Psoas muscle (tissue), 8 donors: ENCODE data around the gene EXOC3L1. TPM values are rescaled to one million over a fixed set of nuclear protein-coding genes. Genes with fewer than 3 reads are reported as not detected.
A peak's percentile ranks its signal among the peaks of the same experiment; 100 is the strongest.

Source experiments
- ATAC-seq, 4 donors: fragments of 200-7000 bp; cut with Tn5 transposase; one replicate each; pipeline ENCODE4 v1.9.1; 2020; ENCODE audit warnings: moderate library complexity in 3 of 4, mild to moderate bottlenecking in 2 of 4
- DNase-seq, 2 donors: peaks; one replicate each; pipeline ENCODE4 v3.0.0-alpha.2; 2020
- H3K27ac ChIP-seq: fragments of 200-600 bp; one replicate; pipeline ENCODE4 v1.8.0; 2022
- H3K27me3 ChIP-seq, 3 donors: fragments of 200-600 bp in 1 of 3; one replicate each; pipeline versions ENCODE4 v1.6.1 to v1.8.0; 2013 to 2022; ENCODE audit warnings: low read length in 2 of 3, mild to moderate bottlenecking in 2 of 3, moderate library complexity in 1 of 3; ENCODE audit not compliant: insufficient read depth in 3 of 3
- H3K36me3 ChIP-seq, 2 donors: fragments of 200-600 bp in 1 of 2; one replicate each; pipeline versions ENCODE4 v1.6.1 to v1.8.0; 2013 to 2022; ENCODE audit warnings: low read depth in 1 of 2, mild to moderate bottlenecking in 1 of 2, moderate library complexity in 1 of 2; ENCODE audit not compliant: insufficient read depth in 1 of 2
- H3K4me1 ChIP-seq: fragments of 200-600 bp; one replicate; pipeline ENCODE4 v1.8.0; 2022
- H3K4me3 ChIP-seq: fragments of 200-600 bp; one replicate; pipeline ENCODE4 v1.8.0; 2022; ENCODE audit warnings: mild to moderate bottlenecking
- H3K9me3 ChIP-seq: fragments of 200-600 bp; one replicate; pipeline ENCODE4 v1.8.0; 2022
- WGBS, 3 donors: extraction: QIAGEN DNeasy Blood & Tissue Kit; methylation state at CpG; one replicate each; pipeline versions ENCODE4 v1.1.6 to v1.1.7; 2013; 5-methylcytosine and 5-hydroxymethylcytosine counted together
- intact Hi-C, 2 donors: fragments of 100-400 bp; cut with DNase I; formaldehyde crosslinking; loops; one replicate each; pipeline versions ENCODE4 v1.11.0 to v1.14.2; 2022
- polyA plus RNA-seq, 3 donors: library from polyadenylated mRNA; stranded (reverse); fragments of 200-250 nt; gene quantifications; one replicate each; pipeline ENCODE4 v1.2.3, GENCODE V29; 2013
- total RNA-seq, 4 donors: library from RNA; stranded (reverse); fragmentation: NEBNext Ultra II Directional in 2 of 4; extraction: Animal tissue kit (Norgen Biotek cat#: 25700) in 2 of 4; gene quantifications; one replicate each; pipeline versions ENCODE4 v1.2.1 to v1.2.4, GENCODE V29; 2021 to 2023
- TF ChIP-seq, protein P1 (sequence below): fragments of 200-600 bp; IDR thresholded peaks from one replicate; pipeline ENCODE4 v1.8.0; 2022; ENCODE audit warnings: antibody characterized with exemption
- donor health status: healthy with polysubstance abuse.
- donor health status: DM: no; HTN: no; CAD: no; lungs with moderate emphysema.
- donor health status: Bipolar disorder and iron deficiency.
- donor health status: healthy.
- donor health status: DM: yes; HTN: yes; CAD: no.
- donor health status: DM: no; HTN: no; CAD: no.
- donor health status: DM: no; HTN: no; CAD: no.
- donor health status: DM: yes; HTN: yes; CAD: no.

Gene EXOC3L1
- total and polyA plus RNA-seq, 7 donors, result 0.84 to 3.4 (median 1.2) TPM

DNA sequence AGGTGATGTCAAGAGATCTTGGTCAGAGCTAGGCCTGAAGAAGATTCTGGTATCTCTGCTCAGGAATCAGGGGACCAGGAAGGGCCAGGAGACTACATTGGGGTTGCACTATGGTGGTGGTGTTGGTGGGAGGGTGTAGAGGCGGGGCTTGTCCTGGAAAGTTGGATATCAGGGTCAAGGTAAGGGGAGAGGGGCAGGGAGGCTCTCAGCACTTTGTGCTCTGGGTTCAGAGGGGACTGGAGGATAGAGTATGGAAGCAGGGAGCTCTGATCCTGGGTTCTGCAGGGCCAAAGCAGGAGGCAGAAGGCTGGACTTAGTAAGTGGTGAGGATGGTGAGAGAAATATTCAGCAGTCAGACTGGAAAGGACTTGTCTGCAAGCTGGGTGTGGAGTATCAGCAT is 16.6 kb downstream of the EXOC3L1 start:
- 71 to 83% (median 82%) methylated on average over 1 of the region's 1 CpG for WGBS, 3 donors
- peaks cover 0 to 15% of the 10 kb centered on the region in 2 donors for H3K36me3 ChIP-seq
- no peaks in the 10 kb centered on the region for H3K9me3 ChIP-seq
- peak overlapping the region; percentile 67 for H3K4me3 ChIP-seq
- intact Hi-C loops, result no loop called here
- ATAC-seq (no peak), DNase-seq (no peak)
- TF ChIP-seq, protein P1, sequence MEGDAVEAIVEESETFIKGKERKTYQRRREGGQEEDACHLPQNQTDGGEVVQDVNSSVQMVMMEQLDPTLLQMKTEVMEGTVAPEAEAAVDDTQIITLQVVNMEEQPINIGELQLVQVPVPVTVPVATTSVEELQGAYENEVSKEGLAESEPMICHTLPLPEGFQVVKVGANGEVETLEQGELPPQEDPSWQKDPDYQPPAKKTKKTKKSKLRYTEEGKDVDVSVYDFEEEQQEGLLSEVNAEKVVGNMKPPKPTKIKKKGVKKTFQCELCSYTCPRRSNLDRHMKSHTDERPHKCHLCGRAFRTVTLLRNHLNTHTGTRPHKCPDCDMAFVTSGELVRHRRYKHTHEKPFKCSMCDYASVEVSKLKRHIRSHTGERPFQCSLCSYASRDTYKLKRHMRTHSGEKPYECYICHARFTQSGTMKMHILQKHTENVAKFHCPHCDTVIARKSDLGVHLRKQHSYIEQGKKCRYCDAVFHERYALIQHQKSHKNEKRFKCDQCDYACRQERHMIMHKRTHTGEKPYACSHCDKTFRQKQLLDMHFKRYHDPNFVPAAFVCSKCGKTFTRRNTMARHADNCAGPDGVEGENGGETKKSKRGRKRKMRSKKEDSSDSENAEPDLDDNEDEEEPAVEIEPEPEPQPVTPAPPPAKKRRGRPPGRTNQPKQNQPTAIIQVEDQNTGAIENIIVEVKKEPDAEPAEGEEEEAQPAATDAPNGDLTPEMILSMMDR, result no peak
- no peaks in the 10 kb centered on the region for H3K27me3 ChIP-seq
- peaks cover 59% of the 10 kb centered on the region for H3K4me1 ChIP-seq
- peak overlapping the region; percentile 97 for H3K27ac ChIP-seq

DNA sequence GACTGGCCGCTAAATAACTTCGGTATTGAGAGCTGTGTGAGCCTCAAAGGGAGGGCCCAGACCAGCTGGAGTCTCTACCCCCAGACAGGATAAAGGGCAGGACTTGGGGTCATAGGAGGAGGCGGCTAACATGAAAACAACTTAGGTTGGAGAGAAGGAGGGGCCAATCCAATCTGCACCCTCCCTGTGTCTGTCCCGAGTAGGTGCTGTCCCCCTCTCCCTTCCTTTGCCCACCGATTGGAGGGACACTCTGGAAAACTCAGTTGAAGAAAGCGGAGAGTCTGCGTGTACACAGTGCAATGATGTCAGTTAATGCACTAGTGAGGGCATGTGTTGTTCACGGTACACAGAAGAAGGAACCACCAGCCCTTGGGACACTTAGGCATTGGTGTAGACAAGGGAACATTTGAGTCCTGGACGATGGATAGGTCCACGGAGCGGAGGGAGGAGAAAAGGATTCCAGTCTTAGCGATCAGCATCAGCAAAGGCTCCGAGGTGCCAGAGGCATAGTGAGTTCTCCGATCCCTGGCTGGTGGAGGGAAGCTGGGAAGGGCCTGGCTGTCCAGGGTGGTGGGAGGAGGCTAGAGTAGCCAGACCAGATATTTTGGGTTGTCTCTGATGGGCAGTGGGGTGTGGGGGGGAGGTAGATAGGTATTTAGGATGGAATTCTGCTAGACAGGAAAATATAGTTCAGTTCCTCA is 18.8 kb downstream of the EXOC3L1 start:
- Histone ChIP-seq H3K27ac (peak overlapping the region; percentile 97), H3K9me3 (no peaks in the 10 kb centered on the region), H3K4me1 (peaks cover 49% of the 10 kb centered on the region), H3K27me3 (no peaks in the 10 kb centered on the region), H3K36me3 (peaks cover 0 to 30% of the 10 kb centered on the region in 2 donors), H3K4me3 (peak overlapping the region; percentile 73)
- 12 to 20% (median 19%) methylated on average over 13 to 14 of the region's 14 CpGs for WGBS, 3 donors
- intact Hi-C loops, result no loop called here
- ATAC-seq (peak; percentile 9 to 37 (median 24)), DNase-seq (no peak)
- TF ChIP-seq, protein P1, result no peak

DNA sequence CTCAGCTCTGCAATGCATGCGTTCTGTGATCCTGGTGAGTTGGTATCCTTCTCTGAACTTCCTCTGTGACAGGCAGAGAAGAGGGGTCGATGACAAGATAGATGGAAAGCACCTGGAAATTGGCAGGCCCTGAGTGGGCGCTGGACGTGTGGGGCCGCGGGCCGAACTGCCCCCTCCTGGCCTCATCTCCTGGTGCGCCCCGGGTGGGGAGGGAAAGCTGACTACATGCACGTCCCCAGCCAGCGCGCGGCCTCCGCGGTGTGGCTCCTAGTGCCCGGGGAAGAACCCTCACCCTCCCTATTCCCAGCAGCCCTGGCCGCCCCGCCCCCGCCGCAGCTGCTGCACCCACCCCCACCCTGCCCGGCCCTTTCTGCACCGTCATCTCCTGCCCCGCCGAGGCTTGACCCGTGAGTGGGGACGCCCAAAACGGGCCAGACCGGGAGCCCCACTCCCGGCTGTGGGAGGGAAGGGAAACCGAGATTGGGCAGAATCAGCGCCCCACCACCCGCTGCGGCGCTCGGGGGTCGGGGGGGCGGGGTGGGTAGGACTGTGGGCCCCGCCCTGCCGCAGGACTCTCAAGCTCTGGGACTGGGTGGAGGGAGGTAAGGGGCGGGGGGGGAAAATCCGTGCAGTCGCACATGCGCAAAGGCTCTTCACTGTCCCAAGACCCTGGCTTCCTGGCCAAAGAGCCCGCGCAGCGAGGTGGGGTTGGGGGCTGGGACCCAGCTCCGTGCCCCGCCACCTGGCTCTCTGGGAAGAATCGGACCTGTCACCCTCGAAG is 19.6 kb downstream of the EXOC3L1 start, which contains the start of gene NOL3:
TSS of gene NOL3 (plus strand) at position 371 of the 781 bp plus-strand sequence.
- Histone ChIP-seq H3K36me3 (peaks cover 0 to 26% of the 10 kb centered on the region in 2 donors), H3K4me1 (peaks cover 49% of the 10 kb centered on the region), H3K9me3 (no peaks in the 10 kb centered on the region), H3K4me3 (peak within 1 kb of the TSS; percentile 73), H3K27me3 (no peaks in the 10 kb centered on the region), H3K27ac (peak within 1 kb of the TSS; percentile 97)
- 0 to 1% (median 1%) methylated on average over 27 to 50 of the region's 50 CpGs for WGBS, 3 donors
- DNase-seq, result peak; percentile 89 to 95
- peak; percentile 65 to 74 (median 70) for ATAC-seq
- intact Hi-C loops, result no loop called here
- TF ChIP-seq, protein P1, result no peak

DNA sequence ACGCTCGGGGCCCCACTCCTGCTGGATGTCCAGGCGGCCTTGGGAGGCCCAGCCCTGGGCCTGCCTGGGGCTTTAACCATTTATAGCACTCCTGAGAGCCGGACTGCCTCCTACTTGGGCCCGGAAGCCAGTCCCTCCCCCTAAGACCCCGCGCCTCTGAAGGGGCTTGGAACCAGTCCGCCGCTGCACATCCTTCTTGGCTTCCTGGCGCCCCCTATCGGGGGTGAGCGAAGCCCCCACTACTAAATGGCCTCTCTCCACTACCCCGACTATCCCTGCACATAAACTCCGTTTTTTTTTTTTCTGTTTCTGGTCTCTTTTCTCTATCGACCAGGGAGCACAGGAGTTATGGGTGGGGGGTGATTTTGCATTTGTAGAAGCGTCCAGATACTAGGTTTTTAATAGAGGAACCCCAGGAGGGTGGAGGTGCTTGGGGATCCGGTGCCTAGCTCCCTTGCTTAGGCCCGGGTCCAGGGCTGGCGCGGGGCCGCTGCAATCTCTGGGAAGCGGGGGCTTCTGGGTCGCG is 20.2 kb downstream of the EXOC3L1 start:
- intact Hi-C loops, result no loop called here
- H3K4me3 ChIP-seq, result peak overlapping the region; percentile 73
- peak overlapping the region; percentile 97 for H3K27ac ChIP-seq
- H3K36me3 ChIP-seq, result peaks cover 0 to 20% of the 10 kb centered on the region in 2 donors
- ATAC-seq (peak in 3 of 4 donors; percentile 7 to 26 (median 20)), DNase-seq (no peak)
- no peaks in the 10 kb centered on the region for H3K9me3 ChIP-seq
- WGBS, 3 donors, result 3 to 10% (median 7%) methylated on average over 23 to 24 of the region's 24 CpGs
- TF ChIP-seq, protein P1, result peak; percentile 58
- H3K27me3 ChIP-seq, result no peaks in the 10 kb centered on the region
- H3K4me1 ChIP-seq, result peaks cover 42% of the 10 kb centered on the region
